Sciatic nerve (tissue), 2 donors: ENCODE measurements around the gene SLC6A17. TPM values are rescaled to one million over a fixed set of nuclear protein-coding genes. Genes with fewer than 3 reads are reported as not detected.

ENCODE experiments used
- ATAC-seq: fragments of 200-7000 bp; cut with Tn5 transposase; one replicate; pipeline ENCODE4 v1.9.1; 2020; ENCODE audit warnings: mild to moderate bottlenecking, moderate library complexity
- DNase-seq: peaks from one replicate; pipeline ENCODE4 v3.0.0-alpha.2; 2020; ENCODE audit warnings: low spot score
- intact Hi-C: fragments of 100-400 bp; cut with DNase I; formaldehyde crosslinking; loops from one replicate; pipeline ENCODE4 v1.14.2; 2022
- total RNA-seq: library from RNA; stranded (reverse); fragmentation: NEBNext Ultra II Directional; extraction: Animal tissue kit (Norgen Biotek cat#: 25700); gene quantifications from one replicate; pipeline ENCODE4 v1.2.1, GENCODE V29; 2021
- donor health status: DM: no; HTN: no; CAD: no.
- donor health status: DM: no; HTN: no; CAD: no.

SLC6A17 gene
- total RNA-seq, 1 donor from 2014 or later = not detected

DNA sequence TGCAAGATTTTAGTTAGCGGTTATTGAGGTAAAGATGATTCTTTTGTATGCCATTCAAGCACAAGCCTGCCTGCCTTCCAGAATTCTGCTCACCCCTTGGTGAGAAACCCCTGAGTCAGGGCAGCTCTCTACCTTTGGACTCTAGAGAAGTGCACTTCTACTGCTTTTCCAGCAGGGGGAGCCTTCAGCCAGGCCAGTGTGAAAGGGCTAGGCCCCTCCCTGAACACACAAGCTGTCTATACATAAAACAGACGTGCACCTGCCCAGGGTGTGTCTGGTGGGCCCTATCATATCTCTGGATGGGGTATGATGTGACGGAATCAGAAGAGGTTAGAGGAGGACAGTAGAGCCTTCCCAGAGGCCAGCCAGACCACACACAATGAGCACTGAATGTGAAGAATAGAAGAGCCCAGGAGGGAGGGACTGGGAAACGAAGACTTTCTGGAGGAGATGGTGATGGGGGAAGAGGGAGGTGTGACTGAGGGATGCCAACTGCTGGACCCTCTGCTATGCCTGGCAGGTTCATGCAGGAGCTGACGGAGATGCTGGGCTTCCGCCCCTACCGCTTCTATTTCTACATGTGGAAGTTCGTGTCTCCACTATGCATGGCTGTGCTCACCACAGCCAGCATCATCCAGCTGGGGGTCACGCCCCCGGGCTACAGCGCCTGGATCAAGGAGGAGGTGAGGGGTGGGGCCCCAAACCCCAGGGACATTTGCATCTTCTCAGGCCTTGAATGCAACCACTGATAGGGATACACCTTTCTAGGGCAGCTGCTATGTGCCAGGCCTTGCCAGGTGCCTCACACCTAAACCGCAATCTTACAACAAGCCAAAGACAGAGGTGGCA lies 46.8 kb downstream of the SLC6A17 start:
- ATAC-seq = peak; percentile 64
- no peak for DNase-seq
- intact Hi-C loops = no loop called here

DNA sequence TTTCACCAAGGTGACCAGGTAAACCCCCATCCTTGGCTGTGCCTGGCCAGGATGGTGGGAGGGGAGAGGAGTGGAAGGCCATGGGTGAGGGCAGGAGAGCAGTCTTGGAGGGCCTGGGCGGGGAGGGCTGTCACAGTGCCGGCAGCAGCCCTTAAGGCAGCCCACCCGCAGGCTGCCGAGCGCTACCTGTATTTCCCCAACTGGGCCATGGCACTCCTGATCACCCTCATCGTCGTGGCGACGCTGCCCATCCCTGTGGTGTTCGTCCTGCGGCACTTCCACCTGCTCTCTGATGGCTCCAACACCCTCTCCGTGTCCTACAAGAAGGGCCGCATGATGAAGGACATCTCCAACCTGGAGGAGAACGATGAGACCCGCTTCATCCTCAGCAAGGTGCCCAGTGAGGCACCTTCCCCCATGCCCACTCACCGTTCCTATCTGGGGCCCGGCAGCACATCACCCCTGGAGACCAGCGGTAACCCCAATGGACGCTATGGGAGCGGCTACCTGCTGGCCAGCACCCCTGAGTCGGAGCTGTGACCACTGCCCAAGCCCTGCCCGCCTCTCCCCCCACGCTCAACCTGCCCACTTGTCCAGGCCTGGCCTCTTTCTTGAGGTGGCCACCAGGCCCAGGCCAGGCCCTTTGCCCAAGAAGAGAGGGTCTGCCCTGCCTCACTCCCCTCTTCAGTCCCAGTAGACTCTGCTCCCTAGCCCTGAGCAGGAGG lies 47.8 kb downstream of the SLC6A17 start:
- DNase-seq (no peak), ATAC-seq (no peak)
- intact Hi-C loops = no loop called here

DNA sequence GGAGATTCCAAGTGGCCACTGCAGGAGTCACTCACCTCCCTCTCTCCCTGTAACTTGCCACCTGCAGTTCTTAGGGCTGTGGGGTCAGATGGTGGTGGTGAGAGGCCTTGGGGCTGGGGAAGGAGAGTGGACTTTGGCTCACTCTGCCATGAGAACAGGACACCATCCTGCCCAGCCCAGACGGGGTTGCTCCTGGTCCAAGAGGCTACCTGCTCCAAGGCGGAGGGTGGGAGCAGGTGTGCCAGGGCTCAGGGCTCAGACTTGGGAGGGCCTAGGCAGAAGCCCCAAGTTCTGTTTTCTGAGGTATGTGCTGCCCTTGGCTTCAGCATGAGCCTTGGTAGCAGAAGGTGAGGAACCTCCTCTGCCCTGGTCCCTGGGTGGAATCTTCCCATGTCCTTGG lies 48.5 kb downstream of the SLC6A17 start:
- ATAC-seq (no peak), DNase-seq (no peak)
- intact Hi-C loops = no loop called here

DNA sequence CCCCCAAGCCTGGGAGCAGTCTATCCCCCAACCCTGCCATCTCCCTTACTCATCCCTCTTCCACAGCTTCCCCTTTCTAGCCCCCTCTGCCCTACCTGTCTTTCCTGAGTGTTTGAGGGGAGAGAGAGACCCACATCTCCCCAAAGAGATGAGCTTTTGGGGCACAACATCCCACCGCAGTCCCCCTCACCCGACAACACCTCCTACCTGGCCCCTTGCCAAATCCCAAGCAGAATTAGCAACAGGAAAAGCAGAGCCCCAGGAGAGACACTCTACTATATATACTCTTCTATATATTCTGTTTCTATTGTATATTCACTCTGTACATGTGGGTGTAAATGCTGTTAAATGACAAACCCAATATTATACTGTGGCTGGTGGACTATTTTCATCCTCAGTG lies 49.9 kb downstream of the SLC6A17 start:
- no peak for ATAC-seq
- intact Hi-C loops = loop anchor here (5.0 kb wide), 1 partner anchor 262 kb away; no protein-coding TSS in a partner anchor
- DNase-seq = no peak

DNA sequence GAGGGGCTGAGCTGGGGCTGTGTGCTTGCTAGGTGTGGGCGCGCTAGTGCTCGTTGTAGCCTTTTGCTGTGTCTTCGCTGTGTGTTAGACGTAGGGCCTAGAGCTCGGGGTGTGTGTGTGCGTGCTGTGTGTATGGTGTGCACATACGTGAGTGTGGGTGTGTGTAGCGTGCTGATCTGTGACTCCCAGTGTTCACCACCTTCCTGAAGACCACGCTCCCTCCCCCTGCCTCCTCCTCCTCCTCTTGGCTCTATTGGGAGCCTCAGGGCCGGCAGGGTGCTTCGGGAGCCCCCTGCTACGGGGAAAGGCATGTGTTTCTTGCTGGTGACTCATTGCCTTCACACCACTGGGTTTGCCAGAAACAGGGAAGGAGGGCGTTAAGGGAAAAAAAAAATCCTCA lies 50.4 kb downstream of the SLC6A17 start:
- ATAC-seq (no peak), DNase-seq (no peak)
- intact Hi-C loops = loop anchor here (5.0 kb wide), 1 partner anchor 262 kb away; no protein-coding TSS in a partner anchor

DNA sequence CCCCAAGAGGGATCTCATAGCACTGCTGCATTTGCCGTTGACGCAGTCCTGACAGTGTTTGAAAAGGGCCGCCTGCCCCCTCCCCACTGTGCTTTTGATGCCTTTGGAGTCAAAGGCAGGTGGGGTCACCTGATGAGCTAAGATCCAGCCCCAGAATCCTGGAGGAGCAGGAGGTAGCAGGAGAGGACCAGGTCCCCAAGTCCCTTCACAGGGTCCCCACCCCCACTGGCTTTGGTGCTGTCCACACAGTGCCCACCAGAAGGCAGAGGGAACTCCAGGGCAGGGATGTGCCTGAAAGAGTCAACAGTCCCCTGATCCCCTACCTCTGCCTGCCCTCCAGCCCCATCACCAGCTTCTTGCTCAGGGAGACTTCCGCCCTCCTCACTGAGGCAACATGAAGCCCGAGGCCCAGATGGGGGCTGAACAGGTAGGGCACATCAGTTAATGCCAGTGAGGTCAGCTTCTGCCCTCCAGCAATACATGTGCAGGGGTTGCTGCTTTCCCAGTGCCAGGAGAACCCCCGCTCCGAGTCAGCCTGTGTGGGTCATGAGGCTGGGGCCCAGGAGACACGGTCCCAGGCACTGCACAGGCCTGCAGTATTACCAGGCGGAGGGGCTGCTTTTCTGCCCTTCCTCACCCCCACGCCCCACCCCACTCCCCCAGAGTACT lies 51.0 kb downstream of the SLC6A17 start:
- DNase-seq (no peak), ATAC-seq (no peak)
- intact Hi-C loops = loop anchor here (5.0 kb wide), 1 partner anchor 261 kb away; no protein-coding TSS in a partner anchor

DNA sequence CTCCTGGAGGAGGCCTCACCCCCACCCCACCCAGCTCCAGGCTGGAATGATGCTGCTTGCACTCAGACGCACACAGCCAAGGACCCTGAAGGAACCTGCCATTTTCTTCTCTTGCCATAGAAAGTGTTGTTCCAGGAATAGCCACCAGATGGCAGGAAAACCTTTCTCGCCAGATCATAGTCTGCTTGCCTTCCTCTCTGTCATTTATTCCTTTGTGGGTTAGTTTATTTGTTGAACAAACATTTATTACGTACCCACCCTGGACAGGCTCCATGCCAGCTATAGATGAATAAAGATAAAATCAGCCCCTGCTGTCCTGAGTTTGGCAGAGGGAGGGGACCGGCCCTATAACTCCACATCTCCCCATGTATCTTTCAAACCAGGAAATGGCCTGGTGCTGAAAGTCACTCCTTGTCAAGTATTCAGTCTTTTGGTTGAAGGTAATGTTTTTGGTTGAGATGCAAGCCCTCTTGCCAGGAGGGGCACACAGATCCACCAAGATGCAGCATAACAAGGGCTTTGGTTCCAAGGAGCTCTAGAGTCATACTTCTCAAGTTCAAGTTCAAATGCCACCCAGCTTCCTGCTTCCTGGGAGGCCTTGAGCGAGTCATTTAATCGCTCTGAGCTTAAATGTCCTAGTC lies 52.8 kb downstream of the SLC6A17 start:
- ATAC-seq (peak; percentile 71), DNase-seq (no peak)
- intact Hi-C loops = loop anchor here (5.0 kb wide), 1 partner anchor 259 kb away; no protein-coding TSS in a partner anchor

DNA sequence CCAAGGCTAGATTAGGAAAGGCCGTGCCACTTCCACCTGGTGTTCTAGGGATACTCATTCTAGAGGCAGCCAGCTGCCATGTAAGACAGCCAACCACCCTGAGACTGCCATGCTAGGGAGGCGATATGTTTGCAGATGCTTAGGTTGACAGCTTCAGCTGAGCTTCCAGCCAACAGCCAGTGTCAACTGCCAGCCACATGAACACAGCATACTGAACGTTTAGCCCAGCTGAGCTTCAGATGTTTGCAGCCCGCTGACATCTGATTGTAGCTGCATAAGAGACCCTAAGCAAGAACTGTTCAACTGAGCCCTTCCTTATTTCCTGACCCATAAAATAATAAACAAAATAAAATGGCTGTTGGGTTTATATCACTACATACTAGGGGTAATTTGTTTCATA lies 54.9 kb downstream of the SLC6A17 start:
- ATAC-seq = no peak
- intact Hi-C loops = no loop called here

DNA sequence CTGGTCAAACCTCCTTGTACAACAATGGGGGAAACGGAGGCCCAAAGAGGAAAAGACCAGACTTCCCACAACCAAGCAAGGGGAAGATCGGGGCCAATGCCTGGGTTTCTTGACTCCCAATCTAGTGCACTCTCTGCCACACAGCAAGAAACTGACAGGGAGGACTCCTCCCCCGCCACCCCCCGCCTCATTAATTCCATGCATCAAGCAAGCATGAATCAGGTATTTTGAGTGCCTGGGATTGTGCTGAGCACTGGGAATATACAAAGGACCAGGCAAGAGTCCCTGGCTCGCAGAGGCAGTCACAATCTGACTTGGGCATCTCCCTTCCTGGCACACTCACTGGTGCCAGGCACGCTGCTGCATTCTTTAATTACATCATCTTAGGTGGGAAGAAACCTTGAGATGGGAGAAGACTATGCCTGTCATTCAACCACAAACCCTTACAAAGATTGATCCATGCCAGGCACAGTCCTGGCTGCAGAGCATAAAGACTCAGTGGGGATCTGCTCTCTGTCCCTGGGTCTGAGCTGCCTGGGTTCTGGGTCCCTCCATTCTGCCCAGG lies 55.4 kb downstream of the SLC6A17 start:
- intact Hi-C loops = loop anchor here (1.0 kb wide), 1 partner anchor 108 kb away; no protein-coding TSS in a partner anchor

More for the DNA sequence above, 54.9 kb downstream of the SLC6A17 start:
- no peak for DNase-seq

DNA sequence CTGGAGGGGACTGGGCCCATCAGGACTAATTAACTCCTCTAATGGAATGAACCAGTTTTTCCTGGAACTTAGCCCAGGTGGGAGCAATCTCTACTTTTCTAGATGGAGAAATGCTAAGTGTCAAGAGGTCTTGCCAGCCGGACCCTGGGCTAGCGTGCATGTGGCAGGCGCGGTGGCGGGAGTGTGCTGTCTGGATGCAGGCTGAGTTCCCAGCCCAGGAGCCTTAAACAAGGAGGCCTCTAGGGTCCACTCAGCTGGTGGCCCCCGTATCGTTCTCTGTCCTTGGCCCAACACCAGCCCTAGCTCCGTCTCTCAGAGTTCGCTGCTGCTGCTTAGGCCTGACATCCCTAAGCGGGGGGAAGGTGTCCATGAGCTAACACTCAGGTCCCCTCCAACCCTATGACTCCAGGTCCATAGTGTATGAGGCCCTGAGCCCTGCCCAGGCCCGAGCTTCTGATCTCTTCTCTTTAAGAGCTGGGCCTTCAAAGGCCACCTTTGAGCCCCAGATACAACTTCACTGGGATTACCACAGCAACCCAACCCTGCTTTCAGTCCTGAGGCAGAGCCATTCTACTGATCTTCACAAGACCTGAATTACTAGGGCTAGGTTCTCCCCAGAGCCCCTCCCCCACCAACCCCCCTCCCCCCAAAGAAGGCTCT lies 56.1 kb downstream of the SLC6A17 start:
- no peak for ATAC-seq
- intact Hi-C loops = loop anchor here (1.0 kb wide), 1 partner anchor 107 kb away; no protein-coding TSS in a partner anchor
- DNase-seq = no peak

More for the DNA sequence above, 55.4 kb downstream of the SLC6A17 start:
- no peak for DNase-seq
- no peak for ATAC-seq

DNA sequence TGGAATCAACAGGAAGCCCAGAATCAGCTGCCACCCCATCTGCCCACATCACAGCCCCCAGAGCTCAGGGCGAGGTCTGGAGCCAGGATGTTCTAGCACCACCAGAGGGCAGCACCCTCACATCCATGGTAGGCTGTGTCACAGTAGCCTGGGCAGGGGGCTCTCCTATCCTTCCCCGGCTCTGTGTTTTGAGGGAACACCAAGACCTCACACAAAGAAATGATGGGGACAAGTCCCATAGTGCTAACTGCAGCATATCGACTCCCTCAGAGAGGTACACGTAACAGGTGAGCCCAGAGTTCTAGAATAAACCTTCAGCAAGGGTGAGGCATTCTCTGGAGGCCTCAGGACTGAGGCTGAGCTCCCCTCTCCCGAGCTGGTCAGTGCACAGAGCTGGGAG lies 57.5 kb downstream of the SLC6A17 start:
- peak; percentile 83 for DNase-seq
- ATAC-seq = peak; percentile 57
- intact Hi-C loops = no loop called here

DNA sequence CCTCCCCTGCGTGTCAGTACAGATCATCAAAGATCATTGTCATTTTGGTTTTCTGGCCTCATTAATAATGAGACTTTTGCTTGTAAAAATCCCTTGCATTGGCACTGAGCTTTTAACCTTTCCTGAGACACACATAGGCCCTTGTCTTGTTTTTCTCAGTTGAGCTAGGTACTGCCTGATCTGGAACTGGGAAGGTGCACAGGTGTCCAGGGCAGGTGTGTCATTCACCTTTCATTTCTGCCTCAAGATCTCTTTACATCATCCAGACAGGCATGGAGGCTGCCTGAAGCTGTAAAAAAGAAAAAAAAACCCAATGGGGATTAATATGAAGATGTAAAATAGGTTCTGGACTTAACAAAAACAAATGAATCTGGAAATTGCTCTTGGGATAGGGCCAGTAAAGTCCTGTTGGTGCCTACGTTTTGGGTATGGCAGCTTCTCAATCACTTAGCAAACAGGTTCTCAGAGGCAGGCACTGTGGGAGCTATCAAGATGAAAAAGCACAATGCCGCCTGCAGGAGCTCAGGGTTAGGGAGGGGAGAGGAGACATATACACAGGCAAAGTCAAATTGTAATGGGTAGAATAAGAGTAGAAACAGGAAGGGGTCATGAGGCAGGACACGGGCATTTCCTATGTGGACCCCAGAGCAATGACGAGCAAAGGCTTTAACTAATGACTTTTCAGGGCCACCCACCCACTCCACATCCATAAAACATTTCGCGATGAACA lies 58.8 kb downstream of the SLC6A17 start:
- intact Hi-C loops = no loop called here
- DNase-seq = no peak
- ATAC-seq = no peak

DNA sequence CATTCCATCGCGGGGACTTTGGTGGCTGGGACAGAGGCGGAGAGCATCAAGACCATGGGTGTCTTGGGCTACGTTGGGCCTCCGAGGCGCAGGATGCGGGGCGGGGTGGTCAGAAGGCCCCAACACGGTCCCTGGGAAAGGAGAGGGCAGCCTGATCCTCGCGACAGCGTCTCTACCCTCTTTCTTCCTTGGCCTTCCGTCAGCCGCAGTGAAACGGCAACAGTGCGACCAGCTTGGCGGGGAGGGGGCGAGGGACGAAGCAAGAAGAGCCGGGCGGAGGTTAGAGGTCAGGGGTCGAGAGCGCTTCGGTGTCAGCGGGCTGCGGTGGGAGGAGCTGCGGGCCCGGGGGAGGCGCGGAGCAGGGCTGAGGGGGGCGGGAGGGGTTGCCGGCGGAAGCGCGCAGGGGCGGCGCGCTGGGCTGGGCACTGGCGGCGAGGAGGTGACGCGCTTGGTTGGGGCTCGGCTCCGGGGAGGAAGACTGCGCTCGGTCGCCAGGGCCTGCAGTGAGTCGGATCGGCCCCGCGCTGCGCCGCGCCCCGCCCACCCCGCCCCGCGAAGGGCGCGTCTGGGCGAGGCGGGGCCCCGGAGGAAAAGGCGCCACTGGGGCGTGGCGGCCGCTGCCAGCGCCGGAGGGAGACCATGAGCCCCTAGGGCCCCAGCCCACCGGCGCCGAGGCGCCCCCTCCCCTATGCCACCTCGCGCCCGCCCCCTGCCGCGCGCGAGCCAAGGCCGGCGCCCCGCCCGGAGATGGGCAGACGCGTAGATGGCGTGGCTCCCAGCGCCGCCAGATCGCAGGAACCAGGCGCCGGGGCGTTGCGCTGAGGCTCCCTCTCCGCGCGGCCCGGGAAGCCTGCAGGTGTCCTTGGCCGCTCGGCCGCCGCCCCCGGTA lies 59.7 kb downstream of the SLC6A17 start, which contains the start of gene KCNC4:
Gene KCNC4, plus strand, starts transcription at position 600 of the 889 bp plus-strand sequence. CDS start 1,186 bp downstream, outside the sequence.
- intact Hi-C loops = no loop called here
- ATAC-seq (peak; percentile 91), DNase-seq (peak; percentile 91)

DNA sequence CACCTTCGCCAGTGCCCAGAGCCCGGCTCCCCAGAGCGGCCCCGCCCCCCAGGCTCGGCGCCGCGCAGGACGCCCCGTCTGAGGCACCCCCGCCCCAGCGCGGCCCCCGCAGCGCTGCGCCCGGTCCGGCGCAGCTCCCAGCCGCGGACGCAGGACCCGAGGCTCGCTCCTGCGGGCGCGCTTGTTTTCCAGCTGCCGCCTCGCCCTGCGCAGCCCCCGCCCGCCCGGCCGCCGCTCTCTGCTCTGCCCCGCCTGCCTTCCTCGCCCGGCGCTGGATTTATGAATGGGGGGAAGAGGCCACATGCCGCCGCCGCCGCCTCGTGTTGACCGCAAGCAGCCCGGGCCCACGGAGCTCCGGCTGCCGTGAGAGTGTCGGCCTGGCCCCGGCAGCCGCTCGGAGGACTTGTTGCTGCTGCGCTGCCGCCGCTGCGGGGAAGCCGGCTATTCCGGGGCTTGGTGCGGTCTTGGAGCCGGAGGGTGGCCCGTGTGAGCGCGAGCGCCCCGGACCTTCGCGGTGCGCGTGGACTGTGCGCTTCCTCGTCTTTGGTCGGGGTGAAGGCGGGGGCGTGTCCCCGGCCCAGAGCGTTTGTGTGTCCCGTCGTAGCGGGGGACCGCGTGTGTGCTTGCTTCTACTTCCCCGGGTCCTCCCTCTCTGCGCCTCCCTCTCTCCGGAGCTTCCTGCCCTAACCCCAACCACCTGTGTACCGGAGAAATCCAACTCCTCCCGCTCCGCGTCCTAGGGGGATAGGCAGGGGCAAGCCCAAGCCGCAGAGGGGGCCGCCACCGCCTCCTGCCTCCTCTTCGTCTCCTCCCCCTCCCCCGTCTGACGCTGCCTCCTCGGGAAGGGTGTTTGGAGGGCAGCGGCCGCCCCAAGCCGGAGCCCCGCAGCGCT lies 60.6 kb downstream of the SLC6A17 start:
- ATAC-seq = peak; percentile 28

DNA sequence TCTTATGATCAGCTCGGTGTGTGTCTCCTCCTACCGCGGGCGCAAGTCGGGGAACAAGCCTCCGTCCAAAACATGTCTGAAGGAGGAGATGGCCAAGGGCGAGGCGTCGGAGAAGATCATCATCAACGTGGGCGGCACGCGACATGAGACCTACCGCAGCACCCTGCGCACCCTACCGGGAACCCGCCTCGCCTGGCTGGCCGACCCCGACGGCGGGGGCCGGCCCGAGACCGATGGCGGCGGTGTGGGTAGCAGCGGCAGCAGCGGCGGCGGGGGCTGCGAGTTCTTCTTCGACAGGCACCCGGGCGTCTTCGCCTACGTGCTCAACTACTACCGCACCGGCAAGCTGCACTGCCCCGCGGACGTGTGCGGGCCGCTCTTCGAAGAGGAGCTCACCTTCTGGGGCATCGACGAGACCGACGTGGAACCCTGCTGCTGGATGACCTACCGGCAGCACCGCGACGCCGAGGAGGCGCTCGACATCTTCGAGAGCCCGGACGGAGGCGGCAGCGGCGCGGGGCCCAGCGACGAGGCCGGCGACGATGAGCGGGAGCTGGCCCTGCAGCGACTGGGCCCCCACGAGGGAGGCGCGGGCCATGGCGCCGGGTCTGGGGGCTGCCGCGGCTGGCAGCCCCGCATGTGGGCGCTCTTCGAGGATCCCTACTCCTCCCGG lies 61.3 kb downstream of the SLC6A17 start:
- intact Hi-C loops = no loop called here
- ATAC-seq = no peak

More for the DNA sequence above, 60.6 kb downstream of the SLC6A17 start:
- DNase-seq = peak; percentile 73
- intact Hi-C loops = no loop called here

More for the DNA sequence above, 61.3 kb downstream of the SLC6A17 start:
- DNase-seq = no peak
